ENCODE measurements around the gene SERPINA6. TPM values are rescaled to one million over a fixed set of nuclear protein-coding genes. Genes with fewer than 3 reads are reported as not detected.

SERPINA6 gene
- total RNA-seq, 1 donor from 2014 or later = not detected

GRCh38 chr14:94342334-94342934 lies 19.3 kb upstream of the SERPINA6 start:
- ATAC-seq (peak; percentile 77), DNase-seq (peak; percentile 78)
- Histone ChIP-seq H3K4me3 (no peak overlapping the region), H3K27ac (no peak overlapping the region), H3K9me3 (no peaks in the 10 kb centered on the region), H3K36me3 (no peaks in the 10 kb centered on the region), H3K4me1 (peaks cover 12% of the 10 kb centered on the region), H3K27me3 (no peaks in the 10 kb centered on the region)
- TF ChIP-seq, protein P1, sequence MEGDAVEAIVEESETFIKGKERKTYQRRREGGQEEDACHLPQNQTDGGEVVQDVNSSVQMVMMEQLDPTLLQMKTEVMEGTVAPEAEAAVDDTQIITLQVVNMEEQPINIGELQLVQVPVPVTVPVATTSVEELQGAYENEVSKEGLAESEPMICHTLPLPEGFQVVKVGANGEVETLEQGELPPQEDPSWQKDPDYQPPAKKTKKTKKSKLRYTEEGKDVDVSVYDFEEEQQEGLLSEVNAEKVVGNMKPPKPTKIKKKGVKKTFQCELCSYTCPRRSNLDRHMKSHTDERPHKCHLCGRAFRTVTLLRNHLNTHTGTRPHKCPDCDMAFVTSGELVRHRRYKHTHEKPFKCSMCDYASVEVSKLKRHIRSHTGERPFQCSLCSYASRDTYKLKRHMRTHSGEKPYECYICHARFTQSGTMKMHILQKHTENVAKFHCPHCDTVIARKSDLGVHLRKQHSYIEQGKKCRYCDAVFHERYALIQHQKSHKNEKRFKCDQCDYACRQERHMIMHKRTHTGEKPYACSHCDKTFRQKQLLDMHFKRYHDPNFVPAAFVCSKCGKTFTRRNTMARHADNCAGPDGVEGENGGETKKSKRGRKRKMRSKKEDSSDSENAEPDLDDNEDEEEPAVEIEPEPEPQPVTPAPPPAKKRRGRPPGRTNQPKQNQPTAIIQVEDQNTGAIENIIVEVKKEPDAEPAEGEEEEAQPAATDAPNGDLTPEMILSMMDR (IDR thresholded peaks at IDR 0.05) = no peak
- intact Hi-C loops (cut with DNase I) = no loop called here

- Histone ChIP-seq H3K27me3 (no peaks in the 10 kb centered on the region), H3K36me3 (no peaks in the 10 kb centered on the region), H3K9me3 (no peaks in the 10 kb centered on the region), H3K4me3 (no peak overlapping the region), H3K27ac (no peak overlapping the region), H3K4me1 (peaks cover 12% of the 10 kb centered on the region)
- intact Hi-C loops (cut with DNase I) = no loop called here
- DNase-seq = no peak
- peak; percentile 65 for ATAC-seq
- TF ChIP-seq, protein P1 (IDR thresholded peaks at IDR 0.05) = no peak
Measured at GRCh38 chr14:94341656-94342333, 18.7 kb upstream of the SERPINA6 start.

DNA sequence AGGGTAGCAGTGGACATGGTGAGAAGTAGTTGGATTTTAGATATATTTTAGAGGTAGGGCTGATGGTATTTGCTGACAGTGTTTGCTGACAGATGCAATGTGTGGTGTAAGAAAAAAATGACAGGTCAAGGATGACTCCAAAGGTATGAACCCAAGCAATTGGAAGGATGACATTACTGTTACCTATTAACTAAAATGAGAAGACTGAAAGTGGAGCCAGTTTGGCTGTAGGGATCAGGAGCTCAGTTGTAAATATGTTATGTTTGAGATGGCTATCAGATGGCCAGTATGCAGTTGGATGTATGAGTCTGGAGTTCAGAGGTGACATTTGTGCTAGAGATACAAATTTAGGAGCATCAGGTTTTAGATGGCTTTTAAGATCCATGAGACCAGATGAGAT lies 17.4 kb upstream of the SERPINA6 start:
- H3K4me1 ChIP-seq = peaks cover 12% of the 10 kb centered on the region
- TF ChIP-seq, protein P1 (IDR thresholded peaks at IDR 0.05) = no peak
- no peaks in the 10 kb centered on the region for H3K36me3 ChIP-seq
- H3K9me3 ChIP-seq = no peaks in the 10 kb centered on the region
- H3K27ac ChIP-seq = no peak overlapping the region
- no peaks in the 10 kb centered on the region for H3K27me3 ChIP-seq
- DNase-seq (no peak), ATAC-seq (no peak)
- intact Hi-C loops (cut with DNase I) = no loop called here
- no peak overlapping the region for H3K4me3 ChIP-seq

GRCh38 chr14:94338023-94338422 lies 14.9 kb upstream of the SERPINA6 start:
- DNase-seq = no peak
- Histone ChIP-seq H3K27ac (no peak overlapping the region), H3K4me3 (no peak overlapping the region), H3K27me3 (no peaks in the 10 kb centered on the region), H3K4me1 (peaks cover 12% of the 10 kb centered on the region), H3K36me3 (no peaks in the 10 kb centered on the region), H3K9me3 (no peaks in the 10 kb centered on the region)
- ATAC-seq = no peak
- TF ChIP-seq, protein P1 (IDR thresholded peaks at IDR 0.05) = no peak
- intact Hi-C loops (cut with DNase I) = no loop called here

DNA sequence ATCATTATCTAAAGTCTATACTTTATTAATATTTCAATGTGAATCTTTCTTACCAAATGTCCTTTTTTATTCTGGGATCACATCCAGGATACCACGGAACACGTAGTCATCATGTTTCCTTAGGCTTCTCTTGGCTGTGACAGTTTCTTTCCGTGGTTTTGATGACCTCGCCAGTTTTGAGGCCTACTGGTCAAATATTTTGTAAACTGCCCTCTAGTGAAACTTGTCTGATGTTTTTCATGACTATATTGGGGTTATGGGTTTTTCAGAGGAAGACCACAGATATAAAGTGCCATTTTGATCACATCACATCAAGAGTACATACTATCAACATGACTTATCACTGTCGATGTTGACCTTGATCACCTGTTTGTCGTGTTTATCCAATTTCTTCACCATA lies 14.1 kb upstream of the SERPINA6 start:
- ATAC-seq (no peak), DNase-seq (no peak)
- intact Hi-C loops (cut with DNase I) = no loop called here
- Histone ChIP-seq H3K27ac (no peak overlapping the region), H3K4me1 (peaks cover 7% of the 10 kb centered on the region), H3K4me3 (no peak overlapping the region), H3K27me3 (no peaks in the 10 kb centered on the region), H3K36me3 (no peaks in the 10 kb centered on the region), H3K9me3 (no peaks in the 10 kb centered on the region)
- TF ChIP-seq, protein P1 (IDR thresholded peaks at IDR 0.05) = no peak

Measured in upper lobe of right lung (tissue), 1 donor.